GM19023 (cell line): Measurements from ENCODE around the gene UGT2A2.

Source experiments
- ATAC-seq: cut with Tn5 transposase; IDR thresholded peaks from one replicate; pipeline ENCODE4 v1.9.1; 2021; ENCODE audit warnings: mild to moderate bottlenecking, moderate library complexity; ENCODE audit not compliant: unreplicated experiment

UGT2A2 gene

GRCh38 chr4:69577245-69577644 is 62.2 kb downstream of the UGT2A2 start:
- no peak for ATAC-seq

GRCh38 chr4:69576251-69576877 is 63.1 kb downstream of the UGT2A2 start:
- no peak for ATAC-seq

- ATAC-seq: no peak
These were observed 70.7 kb downstream of the UGT2A2 start for GRCh38 chr4:69568787-69569186.

GRCh38 chr4:69563424-69563823 is 76.0 kb downstream of the UGT2A2 start:
- no peak for ATAC-seq

GRCh38 chr4:69549651-69550050 is 89.8 kb downstream of the UGT2A2 start:
- ATAC-seq: no peak

- no peak for ATAC-seq
These were observed 93.2 kb downstream of the UGT2A2 start for GRCh38 chr4:69546134-69546765.
